ENCODE measurements around the gene JMJD1C. TPM values are rescaled to one million over a fixed set of nuclear protein-coding genes. Genes with fewer than 3 reads are reported as not detected.
A peak's percentile ranks its signal among the peaks of the same experiment; 100 is the strongest.

The JMJD1C gene
- total and polyA plus RNA-seq, 10 of the 15 experiments (the other 5 are each of a cell fraction or from before 2014, with no cell fraction given): 31.2 to 83.3 (median 49.5) TPM

DNA sequence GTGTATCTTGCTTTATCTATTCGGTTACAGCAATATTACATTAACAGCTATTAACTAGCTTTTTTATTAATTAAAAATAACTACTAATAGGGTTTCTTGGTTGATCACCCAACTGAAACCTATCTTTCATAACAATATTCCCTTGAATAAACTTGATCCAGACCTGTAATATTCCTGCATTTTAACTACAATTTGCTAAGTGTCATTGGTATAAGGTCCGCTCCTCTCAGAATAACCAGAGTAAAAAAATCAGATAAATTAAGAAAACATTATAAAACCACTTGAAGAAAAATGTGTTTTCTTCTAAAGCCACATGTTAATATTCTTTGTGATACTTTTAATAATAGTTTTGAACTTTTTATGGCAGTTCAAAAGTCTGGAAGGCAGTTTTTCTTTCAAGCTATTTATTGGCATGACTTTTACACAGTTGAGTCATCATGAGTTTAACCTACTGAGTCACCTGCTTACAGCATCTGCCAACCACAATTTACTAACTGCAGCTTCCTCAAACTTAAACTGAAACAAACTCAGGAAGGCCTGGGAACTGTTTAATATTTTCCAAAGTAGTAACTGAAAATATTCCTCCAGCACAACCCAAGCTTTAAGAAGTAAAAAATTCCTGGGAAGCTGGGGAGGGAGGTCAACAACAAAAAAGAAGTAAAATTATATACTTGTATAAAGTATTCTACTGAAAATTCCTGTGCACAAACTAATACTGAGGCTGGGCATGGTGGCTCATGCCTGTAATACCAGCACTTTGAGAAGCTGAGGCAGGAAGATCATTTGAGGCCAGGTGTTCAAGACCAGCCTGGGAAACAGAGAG is 229.5 kb downstream of the JMJD1C start (continued):
- TF ChIP-seq, protein P1, sequence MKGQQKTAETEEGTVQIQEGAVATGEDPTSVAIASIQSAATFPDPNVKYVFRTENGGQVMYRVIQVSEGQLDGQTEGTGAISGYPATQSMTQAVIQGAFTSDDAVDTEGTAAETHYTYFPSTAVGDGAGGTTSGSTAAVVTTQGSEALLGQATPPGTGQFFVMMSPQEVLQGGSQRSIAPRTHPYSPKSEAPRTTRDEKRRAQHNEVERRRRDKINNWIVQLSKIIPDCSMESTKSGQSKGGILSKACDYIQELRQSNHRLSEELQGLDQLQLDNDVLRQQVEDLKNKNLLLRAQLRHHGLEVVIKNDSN (IDR thresholded peaks at IDR 0.05; ENCODE audit: borderline replicate concordance, extremely low read length, insufficient read depth, low read depth, low read length): no peak
- no peak for TF ChIP-seq MXI1 (IDR thresholded peaks at IDR 0.05; ENCODE audit: low read depth, low read length)
- no peak for TF ChIP-seq YY1 (IDR thresholded peaks at IDR 0.05; ENCODE audit: low read depth, low read length)
- TF ChIP-seq GABPA (IDR thresholded peaks at IDR 0.05; ENCODE audit: low read depth): 0 out of 2 replicates have a peak, but pooled peaks have one; percentile 38
- TF ChIP-seq, protein P2, sequence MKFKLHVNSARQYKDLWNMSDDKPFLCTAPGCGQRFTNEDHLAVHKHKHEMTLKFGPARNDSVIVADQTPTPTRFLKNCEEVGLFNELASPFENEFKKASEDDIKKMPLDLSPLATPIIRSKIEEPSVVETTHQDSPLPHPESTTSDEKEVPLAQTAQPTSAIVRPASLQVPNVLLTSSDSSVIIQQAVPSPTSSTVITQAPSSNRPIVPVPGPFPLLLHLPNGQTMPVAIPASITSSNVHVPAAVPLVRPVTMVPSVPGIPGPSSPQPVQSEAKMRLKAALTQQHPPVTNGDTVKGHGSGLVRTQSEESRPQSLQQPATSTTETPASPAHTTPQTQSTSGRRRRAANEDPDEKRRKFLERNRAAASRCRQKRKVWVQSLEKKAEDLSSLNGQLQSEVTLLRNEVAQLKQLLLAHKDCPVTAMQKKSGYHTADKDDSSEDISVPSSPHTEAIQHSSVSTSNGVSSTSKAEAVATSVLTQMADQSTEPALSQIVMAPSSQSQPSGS (IDR thresholded peaks at IDR 0.05; ENCODE audit: low read length): peak; percentile 87
- TF ChIP-seq CREB1 (IDR thresholded peaks at IDR 0.05; ENCODE audit: low read depth): peak; percentile 54; the same call in 1 of the 2 replicates
- TF ChIP-seq, protein P3, sequence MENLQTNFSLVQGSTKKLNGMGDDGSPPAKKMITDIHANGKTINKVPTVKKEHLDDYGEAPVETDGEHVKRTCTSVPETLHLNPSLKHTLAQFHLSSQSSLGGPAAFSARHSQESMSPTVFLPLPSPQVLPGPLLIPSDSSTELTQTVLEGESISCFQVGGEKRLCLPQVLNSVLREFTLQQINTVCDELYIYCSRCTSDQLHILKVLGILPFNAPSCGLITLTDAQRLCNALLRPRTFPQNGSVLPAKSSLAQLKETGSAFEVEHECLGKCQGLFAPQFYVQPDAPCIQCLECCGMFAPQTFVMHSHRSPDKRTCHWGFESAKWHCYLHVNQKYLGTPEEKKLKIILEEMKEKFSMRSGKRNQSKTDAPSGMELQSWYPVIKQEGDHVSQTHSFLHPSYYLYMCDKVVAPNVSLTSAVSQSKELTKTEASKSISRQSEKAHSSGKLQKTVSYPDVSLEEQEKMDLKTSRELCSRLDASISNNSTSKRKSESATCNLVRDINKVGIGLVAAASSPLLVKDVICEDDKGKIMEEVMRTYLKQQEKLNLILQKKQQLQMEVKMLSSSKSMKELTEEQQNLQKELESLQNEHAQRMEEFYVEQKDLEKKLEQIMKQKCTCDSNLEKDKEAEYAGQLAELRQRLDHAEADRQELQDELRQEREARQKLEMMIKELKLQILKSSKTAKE (IDR thresholded peaks at IDR 0.05; ENCODE audit: low read depth, poor library complexity, severe bottlenecking): peak; percentile 61
- peak; percentile 94 for TF ChIP-seq RUNX3 (IDR thresholded peaks at IDR 0.05; ENCODE audit: low read length)
- no peak for TF ChIP-seq CBX3 (IDR thresholded peaks at IDR 0.05; ENCODE audit: borderline replicate concordance, low read depth)
- no peak for TF ChIP-seq SUPT20H (IDR thresholded peaks at IDR 0.05; ENCODE audit: borderline replicate concordance, control insufficient read depth, low read depth, low read length)
- TF ChIP-seq SIX5 (IDR thresholded peaks at IDR 0.05; ENCODE audit: low read depth, low read length, severe bottlenecking): no peak
- TF ChIP-seq ZNF207 (IDR thresholded peaks at IDR 0.05; ENCODE audit: borderline replicate concordance): no peak
- TF ChIP-seq ZNF384 (IDR thresholded peaks at IDR 0.05; ENCODE audit: borderline replicate concordance, low read depth, low read length): no peak
- peak; percentile 81 for TF ChIP-seq CREM (IDR thresholded peaks at IDR 0.05; ENCODE audit: low read depth)
- peak; percentile 35 for TF ChIP-seq SMAD1 (IDR thresholded peaks at IDR 0.05; ENCODE audit: low read depth, partially characterized antibody)
- TF ChIP-seq GATAD2B (conservative IDR thresholded peaks at IDR 0.05; ENCODE audit: low read depth): peak; percentile 48; the same call in 1 of the 2 replicates
- no peak for TF ChIP-seq BACH1 (IDR thresholded peaks at IDR 0.05; ENCODE audit: borderline replicate concordance)
- no peak for TF ChIP-seq TARDBP (IDR thresholded peaks at IDR 0.05; ENCODE audit: borderline replicate concordance)
- TF ChIP-seq LARP7 (IDR thresholded peaks at IDR 0.05): no peak
- TF ChIP-seq ASH2L (IDR thresholded peaks at IDR 0.05; ENCODE audit: borderline replicate concordance, low read depth): no peak
- TF ChIP-seq KAT2A (conservative IDR thresholded peaks at IDR 0.05; ENCODE audit: control insufficient read depth, low read depth, low read length): no peak
- TF ChIP-seq STAT3 (IDR thresholded peaks at IDR 0.05; ENCODE audit: low read depth, low read length): no peak
- TF ChIP-seq CBX5 (IDR thresholded peaks at IDR 0.05; ENCODE audit: low read depth): 0 out of 2 replicates have a peak, but pooled peaks have one; percentile 76
- TF ChIP-seq, protein P4, sequence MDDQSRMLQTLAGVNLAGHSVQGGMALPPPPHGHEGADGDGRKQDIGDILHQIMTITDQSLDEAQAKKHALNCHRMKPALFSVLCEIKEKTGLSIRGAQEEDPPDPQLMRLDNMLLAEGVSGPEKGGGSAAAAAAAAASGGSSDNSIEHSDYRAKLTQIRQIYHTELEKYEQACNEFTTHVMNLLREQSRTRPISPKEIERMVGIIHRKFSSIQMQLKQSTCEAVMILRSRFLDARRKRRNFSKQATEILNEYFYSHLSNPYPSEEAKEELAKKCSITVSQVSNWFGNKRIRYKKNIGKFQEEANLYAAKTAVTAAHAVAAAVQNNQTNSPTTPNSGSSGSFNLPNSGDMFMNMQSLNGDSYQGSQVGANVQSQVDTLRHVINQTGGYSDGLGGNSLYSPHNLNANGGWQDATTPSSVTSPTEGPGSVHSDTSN (IDR thresholded peaks at IDR 0.05; ENCODE audit: insufficient replicate concordance, low read depth, low read length): no peak
- TF ChIP-seq TAF1 (IDR thresholded peaks at IDR 0.05; ENCODE audit: borderline replicate concordance, low read depth, low read length): no peak
- TF ChIP-seq RB1 (IDR thresholded peaks at IDR 0.05; ENCODE audit: borderline replicate concordance): no peak

All from GM12878 (cell line).